GM12878 (cell line): ENCODE results near the gene YWHAQ.

ENCODE experiments used
- CBX5 ChIP-seq: sonication (generic); IDR thresholded peaks from 2 replicates; pipeline ENCODE4 v1.6.1; 2016; ENCODE audit warnings: low read depth, moderate library complexity, mild to moderate bottlenecking, inconsistent platforms
- LARP7 ChIP-seq: fragments of 450-650 bp; IDR thresholded peaks from 2 replicates; pipeline ENCODE4 v1.6.1; 2017; ENCODE audit warnings: mild to moderate bottlenecking
- MEF2B ChIP-seq: fragments of 450-650 bp; IDR thresholded peaks from 2 replicates; pipeline ENCODE4 v1.6.1; 2018; ENCODE audit warnings: mild to moderate bottlenecking, moderate library complexity; ENCODE audit not compliant: partially characterized antibody, poor library complexity, severe bottlenecking
- SIN3A ChIP-seq: IDR thresholded peaks from 2 replicates; pipeline ENCODE4 v1.6.1; 2012; ENCODE audit warnings: low read depth, low read length, improper control_type of control experiment
- TAF1 ChIP-seq: IDR thresholded peaks from 2 replicates; pipeline ENCODE4 v1.6.1; 2011; ENCODE audit warnings: mild to moderate bottlenecking, low read depth, low read length, borderline replicate concordance
- TF ChIP-seq, protein P1 (sequence below), 3 experiments: IDR thresholded peaks in 2 of 3; conservative IDR thresholded peaks in 1 of 3; 2 replicates each; pipeline ENCODE4 v1.5.1; 2011; ENCODE audit warnings: low read depth in 3 of 3, low read length in 3 of 3, mild to moderate bottlenecking in 3 of 3, control low read depth in 2 of 3, moderate library complexity in 2 of 3, inconsistent platforms in 1 of 3, mixed read lengths in 1 of 3; ENCODE audit not compliant: control insufficient read depth in 2 of 3, insufficient read depth in 1 of 3; ENCODE audit errors: extremely low read depth in 1 of 3
- TF ChIP-seq, protein P2 (sequence below): fragments of 450-650 bp; IDR thresholded peaks from 2 replicates; pipeline ENCODE4 v1.6.1; 2017; ENCODE audit warnings: mild to moderate bottlenecking
- TF ChIP-seq, protein P3 (sequence below): fragments of 450-650 bp; IDR thresholded peaks from 2 replicates; pipeline ENCODE4 v1.6.1; 2018; ENCODE audit warnings: mild to moderate bottlenecking, low read depth, moderate library complexity; ENCODE audit not compliant: partially characterized antibody

DNA sequence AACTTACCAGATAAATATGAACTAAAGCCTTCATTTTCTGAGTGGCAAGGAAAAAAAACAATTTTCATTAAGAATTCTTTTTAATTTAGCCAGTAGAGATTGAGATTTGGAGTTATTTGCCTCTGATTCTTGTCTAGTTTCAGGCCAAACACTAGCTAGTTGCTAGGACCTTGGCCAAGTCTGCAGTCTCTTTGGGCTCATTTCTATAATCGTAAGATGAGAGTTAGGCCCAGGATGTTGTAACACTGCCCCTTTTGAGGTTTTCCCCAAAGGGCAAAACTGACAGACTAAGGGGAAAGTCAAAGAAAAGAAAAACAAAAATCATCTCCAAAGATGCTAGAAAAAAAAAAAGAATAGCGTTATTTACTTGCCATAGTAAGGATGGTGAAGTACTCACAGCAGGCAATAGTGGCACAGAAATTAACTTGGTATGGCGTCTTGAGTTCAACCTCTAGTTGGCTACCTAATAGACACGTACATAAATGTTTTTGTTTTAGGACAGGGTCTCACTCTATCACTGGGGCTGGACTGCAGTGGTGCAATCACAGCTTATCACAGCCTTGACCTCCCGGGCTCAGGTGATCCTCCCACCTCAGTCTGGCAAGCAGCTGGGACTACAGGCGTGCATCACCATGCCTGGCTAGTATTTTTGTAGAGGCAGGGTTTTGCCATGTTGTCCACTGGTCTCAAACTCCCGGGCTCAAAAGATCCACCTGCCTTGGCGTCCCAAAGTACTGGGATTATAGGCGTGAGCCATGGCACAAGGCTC, 52.1 kb downstream of the YWHAQ start:
- TF ChIP-seq, protein P1, sequence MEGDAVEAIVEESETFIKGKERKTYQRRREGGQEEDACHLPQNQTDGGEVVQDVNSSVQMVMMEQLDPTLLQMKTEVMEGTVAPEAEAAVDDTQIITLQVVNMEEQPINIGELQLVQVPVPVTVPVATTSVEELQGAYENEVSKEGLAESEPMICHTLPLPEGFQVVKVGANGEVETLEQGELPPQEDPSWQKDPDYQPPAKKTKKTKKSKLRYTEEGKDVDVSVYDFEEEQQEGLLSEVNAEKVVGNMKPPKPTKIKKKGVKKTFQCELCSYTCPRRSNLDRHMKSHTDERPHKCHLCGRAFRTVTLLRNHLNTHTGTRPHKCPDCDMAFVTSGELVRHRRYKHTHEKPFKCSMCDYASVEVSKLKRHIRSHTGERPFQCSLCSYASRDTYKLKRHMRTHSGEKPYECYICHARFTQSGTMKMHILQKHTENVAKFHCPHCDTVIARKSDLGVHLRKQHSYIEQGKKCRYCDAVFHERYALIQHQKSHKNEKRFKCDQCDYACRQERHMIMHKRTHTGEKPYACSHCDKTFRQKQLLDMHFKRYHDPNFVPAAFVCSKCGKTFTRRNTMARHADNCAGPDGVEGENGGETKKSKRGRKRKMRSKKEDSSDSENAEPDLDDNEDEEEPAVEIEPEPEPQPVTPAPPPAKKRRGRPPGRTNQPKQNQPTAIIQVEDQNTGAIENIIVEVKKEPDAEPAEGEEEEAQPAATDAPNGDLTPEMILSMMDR (IDR thresholded peaks at IDR 0.05 in 2 of 3, conservative IDR thresholded peaks at IDR 0.05 in 1 of 3; ENCODE audit: control insufficient read depth in 2 of 3, extremely low read depth in 1 of 3, insufficient read depth in 1 of 3, low read depth in 3 of 3, low read length in 3 of 3), result no peak
- TF ChIP-seq LARP7 (no peak), MEF2B (no peak), SIN3A (no peak), TAF1 (no peak), CBX5 (no peak)
- TF ChIP-seq, protein P2, sequence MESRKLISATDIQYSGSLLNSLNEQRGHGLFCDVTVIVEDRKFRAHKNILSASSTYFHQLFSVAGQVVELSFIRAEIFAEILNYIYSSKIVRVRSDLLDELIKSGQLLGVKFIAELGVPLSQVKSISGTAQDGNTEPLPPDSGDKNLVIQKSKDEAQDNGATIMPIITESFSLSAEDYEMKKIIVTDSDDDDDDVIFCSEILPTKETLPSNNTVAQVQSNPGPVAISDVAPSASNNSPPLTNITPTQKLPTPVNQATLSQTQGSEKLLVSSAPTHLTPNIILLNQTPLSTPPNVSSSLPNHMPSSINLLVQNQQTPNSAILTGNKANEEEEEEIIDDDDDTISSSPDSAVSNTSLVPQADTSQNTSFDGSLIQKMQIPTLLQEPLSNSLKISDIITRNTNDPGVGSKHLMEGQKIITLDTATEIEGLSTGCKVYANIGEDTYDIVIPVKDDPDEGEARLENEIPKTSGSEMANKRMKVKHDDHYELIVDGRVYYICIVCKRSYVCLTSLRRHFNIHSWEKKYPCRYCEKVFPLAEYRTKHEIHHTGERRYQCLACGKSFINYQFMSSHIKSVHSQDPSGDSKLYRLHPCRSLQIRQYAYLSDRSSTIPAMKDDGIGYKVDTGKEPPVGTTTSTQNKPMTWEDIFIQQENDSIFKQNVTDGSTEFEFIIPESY, result no peak
- TF ChIP-seq, protein P3, sequence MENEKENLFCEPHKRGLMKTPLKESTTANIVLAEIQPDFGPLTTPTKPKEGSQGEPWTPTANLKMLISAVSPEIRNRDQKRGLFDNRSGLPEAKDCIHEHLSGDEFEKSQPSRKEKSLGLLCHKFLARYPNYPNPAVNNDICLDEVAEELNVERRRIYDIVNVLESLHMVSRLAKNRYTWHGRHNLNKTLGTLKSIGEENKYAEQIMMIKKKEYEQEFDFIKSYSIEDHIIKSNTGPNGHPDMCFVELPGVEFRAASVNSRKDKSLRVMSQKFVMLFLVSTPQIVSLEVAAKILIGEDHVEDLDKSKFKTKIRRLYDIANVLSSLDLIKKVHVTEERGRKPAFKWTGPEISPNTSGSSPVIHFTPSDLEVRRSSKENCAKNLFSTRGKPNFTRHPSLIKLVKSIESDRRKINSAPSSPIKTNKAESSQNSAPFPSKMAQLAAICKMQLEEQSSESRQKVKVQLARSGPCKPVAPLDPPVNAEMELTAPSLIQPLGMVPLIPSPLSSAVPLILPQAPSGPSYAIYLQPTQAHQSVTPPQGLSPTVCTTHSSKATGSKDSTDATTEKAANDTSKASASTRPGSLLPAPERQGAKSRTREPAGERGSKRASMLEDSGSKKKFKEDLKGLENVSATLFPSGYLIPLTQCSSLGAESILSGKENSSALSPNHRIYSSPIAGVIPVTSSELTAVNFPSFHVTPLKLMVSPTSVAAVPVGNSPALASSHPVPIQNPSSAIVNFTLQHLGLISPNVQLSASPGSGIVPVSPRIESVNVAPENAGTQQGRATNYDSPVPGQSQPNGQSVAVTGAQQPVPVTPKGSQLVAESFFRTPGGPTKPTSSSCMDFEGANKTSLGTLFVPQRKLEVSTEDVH, result no peak
